Glutamatergic neuron (in vitro differentiated cells): Measurements from ENCODE around the gene SRGAP1. TPM values are rescaled to one million over a fixed set of nuclear protein-coding genes. Genes with fewer than 3 reads are reported as not detected.
A peak's percentile ranks its signal among the peaks of the same experiment; 100 is the strongest.

Source experiments
- DNase-seq: peaks from one replicate; pipeline ENCODE4 v3.0.0; 2022
- H3K27ac Mint-ChIP-seq: one replicate; pipeline ENCODE4 v1.8.0; 2020; ENCODE audit warnings: mild to moderate bottlenecking, mixed read lengths, inconsistent platforms; ENCODE audit not compliant: unreplicated experiment
- H3K27me3 Mint-ChIP-seq: one replicate; pipeline ENCODE4 v1.8.0; 2020; ENCODE audit warnings: mild to moderate bottlenecking, moderate library complexity, mixed read lengths, inconsistent platforms; ENCODE audit not compliant: unreplicated experiment
- H3K36me3 Mint-ChIP-seq: one replicate; pipeline ENCODE4 v1.8.0; 2020; ENCODE audit warnings: mild to moderate bottlenecking, mixed read lengths, inconsistent platforms; ENCODE audit not compliant: unreplicated experiment
- H3K4me1 Mint-ChIP-seq: one replicate; pipeline ENCODE4 v1.8.0; 2020; ENCODE audit warnings: mild to moderate bottlenecking, low read depth, mixed read lengths, inconsistent platforms; ENCODE audit not compliant: unreplicated experiment
- H3K4me3 Mint-ChIP-seq: one replicate; pipeline ENCODE4 v1.8.0; 2020; ENCODE audit warnings: mild to moderate bottlenecking, mixed read lengths, inconsistent platforms; ENCODE audit not compliant: unreplicated experiment
- H3K9me3 Mint-ChIP-seq: one replicate; pipeline ENCODE4 v1.8.0; 2020; ENCODE audit warnings: mild to moderate bottlenecking, moderate library complexity, mixed read lengths, inconsistent platforms; ENCODE audit not compliant: unreplicated experiment
- total RNA-seq: library from RNA; stranded (reverse); fragmentation: NEBNext Ultra II Directional; extraction: Animal tissue kit (Norgen Biotek cat#: 25700); gene quantifications from one replicate; pipeline ENCODE4 v1.2.1, GENCODE V29; 2021; ENCODE audit not compliant: unreplicated experiment
- TF ChIP-seq, protein P1 (sequence below): fragments of 200-600 bp; sonication (generic); IDR thresholded peaks from one replicate; pipeline ENCODE4 v1.5.0; 2021; ENCODE audit not compliant: partially characterized antibody, unreplicated experiment

SRGAP1 gene
- total RNA-seq, 1 donor from 2014 or later, result 52.0 TPM

GRCh38 chr12:63905544-63905943 is 61.0 kb downstream of the SRGAP1 start:
- TF ChIP-seq, protein P1, sequence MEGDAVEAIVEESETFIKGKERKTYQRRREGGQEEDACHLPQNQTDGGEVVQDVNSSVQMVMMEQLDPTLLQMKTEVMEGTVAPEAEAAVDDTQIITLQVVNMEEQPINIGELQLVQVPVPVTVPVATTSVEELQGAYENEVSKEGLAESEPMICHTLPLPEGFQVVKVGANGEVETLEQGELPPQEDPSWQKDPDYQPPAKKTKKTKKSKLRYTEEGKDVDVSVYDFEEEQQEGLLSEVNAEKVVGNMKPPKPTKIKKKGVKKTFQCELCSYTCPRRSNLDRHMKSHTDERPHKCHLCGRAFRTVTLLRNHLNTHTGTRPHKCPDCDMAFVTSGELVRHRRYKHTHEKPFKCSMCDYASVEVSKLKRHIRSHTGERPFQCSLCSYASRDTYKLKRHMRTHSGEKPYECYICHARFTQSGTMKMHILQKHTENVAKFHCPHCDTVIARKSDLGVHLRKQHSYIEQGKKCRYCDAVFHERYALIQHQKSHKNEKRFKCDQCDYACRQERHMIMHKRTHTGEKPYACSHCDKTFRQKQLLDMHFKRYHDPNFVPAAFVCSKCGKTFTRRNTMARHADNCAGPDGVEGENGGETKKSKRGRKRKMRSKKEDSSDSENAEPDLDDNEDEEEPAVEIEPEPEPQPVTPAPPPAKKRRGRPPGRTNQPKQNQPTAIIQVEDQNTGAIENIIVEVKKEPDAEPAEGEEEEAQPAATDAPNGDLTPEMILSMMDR, result no peak
- H3K9me3 Mint-ChIP-seq, result no peaks in the 10 kb centered on the region
- no peak overlapping the region for H3K4me3 Mint-ChIP-seq
- H3K27me3 Mint-ChIP-seq, result peaks cover 2% of the 10 kb centered on the region
- H3K4me1 Mint-ChIP-seq, result peaks cover 21% of the 10 kb centered on the region
- no peak for DNase-seq
- peaks cover 5% of the 10 kb centered on the region for H3K36me3 Mint-ChIP-seq
- H3K27ac Mint-ChIP-seq, result no peak overlapping the region

GRCh38 chr12:63906876-63907275 is 62.4 kb downstream of the SRGAP1 start:
- DNase-seq, result no peak
- Mint-ChIP-seq H3K4me1 (peaks cover 26% of the 10 kb centered on the region), H3K27me3 (peaks cover 2% of the 10 kb centered on the region), H3K27ac (no peak overlapping the region), H3K36me3 (peaks cover 5% of the 10 kb centered on the region), H3K4me3 (no peak overlapping the region), H3K9me3 (no peaks in the 10 kb centered on the region)
- TF ChIP-seq, protein P1, result no peak

GRCh38 chr12:63907561-63907960 is 63.1 kb downstream of the SRGAP1 start:
- Mint-ChIP-seq H3K4me3 (no peak overlapping the region), H3K36me3 (peaks cover 5% of the 10 kb centered on the region), H3K27me3 (peaks cover 2% of the 10 kb centered on the region), H3K4me1 (peaks cover 27% of the 10 kb centered on the region), H3K27ac (no peak overlapping the region), H3K9me3 (no peaks in the 10 kb centered on the region)
- TF ChIP-seq, protein P1, result no peak
- DNase-seq, result no peak

- peaks cover 2% of the 10 kb centered on the region for H3K27me3 Mint-ChIP-seq
- H3K27ac Mint-ChIP-seq, result peak overlapping the region; percentile 52
- H3K36me3 Mint-ChIP-seq, result peaks cover 5% of the 10 kb centered on the region
- H3K9me3 Mint-ChIP-seq, result no peaks in the 10 kb centered on the region
- TF ChIP-seq, protein P1, result no peak
- H3K4me3 Mint-ChIP-seq, result peak overlapping the region; percentile 23
- peaks cover 34% of the 10 kb centered on the region for H3K4me1 Mint-ChIP-seq
- DNase-seq, result no peak
Measured at GRCh38 chr12:63909746-63910145, 65.2 kb downstream of the SRGAP1 start.

DNA sequence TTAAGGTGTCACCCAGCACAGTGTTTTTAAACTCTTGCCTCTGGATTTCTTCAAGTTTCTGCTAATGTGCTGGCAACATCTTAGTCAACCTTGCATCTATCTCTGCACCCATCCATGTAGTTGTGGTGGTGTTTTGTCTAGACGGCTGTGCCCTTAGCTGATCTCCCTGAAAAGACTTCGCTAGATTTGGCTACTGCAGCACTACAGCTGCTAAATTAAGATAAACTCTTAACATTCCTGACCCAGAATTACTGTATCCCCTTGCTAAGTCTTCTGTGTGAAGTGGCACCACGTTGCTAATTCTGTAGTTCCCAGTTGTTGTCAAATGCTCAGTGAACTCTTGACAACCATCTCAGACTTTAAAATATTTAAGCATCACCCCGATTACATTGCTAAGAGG is 66.8 kb downstream of the SRGAP1 start:
- Mint-ChIP-seq H3K4me1 (peaks cover 38% of the 10 kb centered on the region), H3K36me3 (peaks cover 5% of the 10 kb centered on the region), H3K27me3 (no peaks in the 10 kb centered on the region), H3K27ac (peak overlapping the region; percentile 36), H3K9me3 (no peaks in the 10 kb centered on the region), H3K4me3 (no peak overlapping the region)
- TF ChIP-seq, protein P1, result no peak
- DNase-seq, result no peak
